Measurements from ENCODE around the gene UNCX. TPM values are rescaled to one million over a fixed set of nuclear protein-coding genes. Genes with fewer than 3 reads are reported as not detected.
A peak's percentile ranks its signal among the peaks of the same experiment; 100 is the strongest.

Gene UNCX
- total and polyA plus RNA-seq, 9 of the 15 experiments (the other 6 are each of a cell fraction or from before 2014, with no cell fraction given), result not detected

- Histone ChIP-seq H3K9me1 (ENCODE audit: control insufficient read depth, insufficient read depth, low read length) (no peaks in the 10 kb centered on the region), H3K27me3 (ENCODE audit: control insufficient read depth in 2 of 2, insufficient read depth in 2 of 2, low read length in 2 of 2) (peaks cover 47 to 71% of the 10 kb centered on the region in 2 experiments), H3K79me2 (ENCODE audit: control insufficient read depth, insufficient read depth, low read length) (no peaks in the 10 kb centered on the region), H3K36me3 (ENCODE audit: control insufficient read depth, insufficient read depth, low read length) (no peaks in the 10 kb centered on the region), H3K9ac (ENCODE audit: insufficient read depth in 1 of 2, low read depth in 2 of 2, low read length in 2 of 2) (no peak overlapping the region), H3K9me3 (replicated peaks; ENCODE audit: control insufficient read depth, insufficient read depth, low read depth, low read length) (no peaks in the 10 kb centered on the region), H2AFZ (ENCODE audit: low read depth, low read length) (no peak overlapping the region), H3K27ac (ENCODE audit: extremely low read depth, low read depth, low read length) (no peak overlapping the region), H3K4me1 (replicated peaks in 1 of 2; ENCODE audit: control insufficient read depth in 2 of 2, insufficient read depth in 2 of 2, low read length in 2 of 2) (peaks cover 3 to 29% of the 10 kb centered on the region in 2 experiments; a peak in 4 of 5 replicates), H3K4me2 (ENCODE audit: insufficient read depth, low read length) (no peak overlapping the region), H4K20me1 (replicated peaks; ENCODE audit: control insufficient read depth, insufficient read depth, low read length) (no peaks in the 10 kb centered on the region; the same call in 1 of the 2 replicates), H3K4me3 (no peak overlapping the region)
- no TSS peak for BruUV-seq (replicated peaks)
- DNase-seq (ENCODE audit: extremely low read depth in 1 of 4, low spot score in 3 of 4) (no peak), FAIRE-seq (no peak), ATAC-seq (no peak)
- in situ Hi-C loops (cut with MboI) (loop anchor here (5.0 kb wide), 1 partner anchor 253 kb away; no protein-coding TSS in a partner anchor), intact Hi-C loops (cut with micrococcal nuclease) (loop anchor here (2.0 to 10.0 kb wide), 2 partner anchors 141 to 251 kb away; no protein-coding TSS in a partner anchor)
- 21% methylated on average over 37 of the region's 66 CpGs for WGBS (ENCODE audit: insufficient coverage, low coverage, missing lambda C conversion rate)
- TF ChIP-seq HINFP (tag; conservative IDR thresholded peaks at IDR 0.05; ENCODE audit: low read depth) (no peak), KDM2B (CRISPR knock-in tag; IDR thresholded peaks at IDR 0.05) (no peak), EGR1 (conservative IDR thresholded peaks at IDR 0.05) (peak; percentile 80), ZBTB33 (CRISPR knock-in tag; IDR thresholded peaks at IDR 0.05) (peak; percentile 22; the same call in 1 of the 2 replicates)
- ChIA-PET CTCF (ENCODE audit: low intra/inter-chr PET ratio) (interaction anchor here (1.9 to 3.3 kb wide), 3 partner anchors 188 to 250 kb away, joined by 13 to 27 read pairs (median 19); no protein-coding TSS in a partner anchor), POLR2A (no interaction called here)
Measured at GRCh38 chr7:1224086-1224716, 8.5 kb upstream of the UNCX start.
